ENCODE results near the gene SNRK. TPM values are rescaled to one million over a fixed set of nuclear protein-coding genes. Genes with fewer than 3 reads are reported as not detected.
A peak's percentile ranks its signal among the peaks of the same experiment; 100 is the strongest.

SNRK gene
- total RNA-seq, 1 donor from 2014 or later: 139 TPM

DNA sequence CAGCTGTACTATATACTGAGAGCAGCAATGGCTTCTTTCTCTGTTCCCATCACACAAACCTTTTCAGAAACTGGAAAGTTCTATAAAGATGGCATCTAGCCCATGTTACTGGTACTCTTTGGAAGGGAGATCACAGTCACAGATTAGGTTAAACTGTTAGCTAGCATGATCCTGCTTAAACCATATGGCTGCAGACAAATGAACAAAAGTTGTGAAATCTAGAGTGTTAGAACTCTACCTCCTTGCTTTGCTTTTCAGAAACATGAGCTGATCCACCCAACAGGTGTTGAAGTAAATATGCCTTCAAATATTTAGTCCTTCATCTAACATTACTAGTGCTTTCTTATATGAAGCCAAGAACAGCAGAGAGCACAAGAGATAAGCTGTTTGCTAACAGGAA is 102.6 kb downstream of the SNRK start:
- no peak overlapping the region for H3K4me3 Mint-ChIP-seq (ENCODE audit: unreplicated experiment)
- H3K27ac Mint-ChIP-seq (ENCODE audit: unreplicated experiment): peak overlapping the region; percentile 100
- peaks cover 23% of the 10 kb centered on the region for H3K36me3 Mint-ChIP-seq (ENCODE audit: low read depth, unreplicated experiment)
- H3K9me3 Mint-ChIP-seq (ENCODE audit: unreplicated experiment): peaks cover 5% of the 10 kb centered on the region
- no peaks in the 10 kb centered on the region for H3K27me3 Mint-ChIP-seq (ENCODE audit: unreplicated experiment)
- DNase-seq (ENCODE audit: low spot score): no peak
- TF ChIP-seq, protein P1, sequence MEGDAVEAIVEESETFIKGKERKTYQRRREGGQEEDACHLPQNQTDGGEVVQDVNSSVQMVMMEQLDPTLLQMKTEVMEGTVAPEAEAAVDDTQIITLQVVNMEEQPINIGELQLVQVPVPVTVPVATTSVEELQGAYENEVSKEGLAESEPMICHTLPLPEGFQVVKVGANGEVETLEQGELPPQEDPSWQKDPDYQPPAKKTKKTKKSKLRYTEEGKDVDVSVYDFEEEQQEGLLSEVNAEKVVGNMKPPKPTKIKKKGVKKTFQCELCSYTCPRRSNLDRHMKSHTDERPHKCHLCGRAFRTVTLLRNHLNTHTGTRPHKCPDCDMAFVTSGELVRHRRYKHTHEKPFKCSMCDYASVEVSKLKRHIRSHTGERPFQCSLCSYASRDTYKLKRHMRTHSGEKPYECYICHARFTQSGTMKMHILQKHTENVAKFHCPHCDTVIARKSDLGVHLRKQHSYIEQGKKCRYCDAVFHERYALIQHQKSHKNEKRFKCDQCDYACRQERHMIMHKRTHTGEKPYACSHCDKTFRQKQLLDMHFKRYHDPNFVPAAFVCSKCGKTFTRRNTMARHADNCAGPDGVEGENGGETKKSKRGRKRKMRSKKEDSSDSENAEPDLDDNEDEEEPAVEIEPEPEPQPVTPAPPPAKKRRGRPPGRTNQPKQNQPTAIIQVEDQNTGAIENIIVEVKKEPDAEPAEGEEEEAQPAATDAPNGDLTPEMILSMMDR (IDR thresholded peaks at IDR 0.05; ENCODE audit: unreplicated experiment): no peak
- peaks cover 85% of the 10 kb centered on the region for H3K4me1 Mint-ChIP-seq (ENCODE audit: unreplicated experiment)

DNA sequence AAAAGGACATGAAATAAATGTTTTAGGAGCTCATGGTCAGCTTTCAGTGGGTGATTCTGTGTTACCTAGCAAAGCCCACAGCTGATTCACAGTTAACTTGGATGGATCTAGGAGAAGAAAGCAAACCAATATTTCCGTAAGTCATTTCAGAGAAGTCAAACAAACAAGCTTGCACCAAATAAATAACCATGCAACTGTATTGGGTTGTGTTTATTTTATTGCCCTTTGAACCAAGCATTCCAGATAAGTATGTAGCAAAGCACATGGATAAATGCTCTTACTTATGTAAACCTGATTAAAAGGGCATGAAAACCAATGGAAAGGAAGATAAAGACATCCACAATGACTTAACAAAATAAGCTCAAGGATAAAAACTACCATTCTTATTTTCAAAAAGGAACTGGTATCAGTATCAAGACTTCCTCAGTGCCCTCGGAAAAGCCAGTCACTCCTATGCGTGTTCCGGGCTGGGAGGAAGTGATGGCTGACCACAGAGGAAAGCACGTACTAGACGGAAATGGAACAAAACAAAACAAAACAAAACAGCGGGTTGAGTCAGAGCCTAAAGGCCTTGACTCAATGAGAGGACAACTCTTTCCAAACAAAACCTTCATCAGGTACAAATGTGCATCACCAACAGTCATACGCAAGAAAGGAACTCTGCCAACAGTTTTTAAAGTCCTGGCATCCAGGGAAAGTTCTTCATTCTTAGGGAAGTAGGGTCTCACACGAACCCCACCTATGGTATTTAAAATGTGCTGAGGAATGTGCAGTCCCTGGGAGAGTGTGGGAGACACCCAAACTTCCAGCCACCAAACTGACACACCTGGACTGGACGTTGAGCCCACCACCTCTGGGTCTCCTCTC is 103.3 kb downstream of the SNRK start:
- peak; percentile 46 for DNase-seq (ENCODE audit: low spot score)
- TF ChIP-seq, protein P1 (IDR thresholded peaks at IDR 0.05; ENCODE audit: unreplicated experiment): no peak
- Mint-ChIP-seq H3K36me3 (ENCODE audit: low read depth, unreplicated experiment) (peaks cover 25% of the 10 kb centered on the region), H3K27me3 (ENCODE audit: unreplicated experiment) (no peaks in the 10 kb centered on the region), H3K9me3 (ENCODE audit: unreplicated experiment) (peaks cover 3% of the 10 kb centered on the region), H3K27ac (ENCODE audit: unreplicated experiment) (peak overlapping the region; percentile 100), H3K4me1 (ENCODE audit: unreplicated experiment) (peaks cover 92% of the 10 kb centered on the region), H3K4me3 (ENCODE audit: unreplicated experiment) (peak overlapping the region; percentile 60)

DNA sequence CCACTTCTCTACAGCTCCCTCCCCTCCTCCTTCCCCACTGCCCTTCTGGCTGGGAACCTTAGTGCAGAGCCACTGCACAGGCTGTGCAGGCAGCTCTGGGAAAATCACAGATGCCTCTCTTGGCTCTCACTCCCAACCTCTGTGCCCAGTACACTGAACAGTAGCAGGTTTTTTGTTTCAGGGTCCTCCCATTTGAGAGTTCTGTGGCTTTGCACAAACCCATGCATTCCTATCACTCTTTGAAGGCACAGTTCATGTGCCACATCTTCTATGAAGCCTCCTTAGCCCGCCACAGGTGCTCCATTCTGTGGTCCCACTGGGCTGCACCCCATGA is 103.9 kb downstream of the SNRK start:
- DNase-seq (ENCODE audit: low spot score): peak; percentile 16
- TF ChIP-seq, protein P1 (IDR thresholded peaks at IDR 0.05; ENCODE audit: unreplicated experiment): no peak
- peaks cover 4% of the 10 kb centered on the region for H3K27me3 Mint-ChIP-seq (ENCODE audit: unreplicated experiment)
- no peak overlapping the region for H3K4me3 Mint-ChIP-seq (ENCODE audit: unreplicated experiment)
- peaks cover 95% of the 10 kb centered on the region for H3K4me1 Mint-ChIP-seq (ENCODE audit: unreplicated experiment)
- H3K36me3 Mint-ChIP-seq (ENCODE audit: low read depth, unreplicated experiment): peaks cover 19% of the 10 kb centered on the region
- H3K27ac Mint-ChIP-seq (ENCODE audit: unreplicated experiment): peak overlapping the region; percentile 100
- no peaks in the 10 kb centered on the region for H3K9me3 Mint-ChIP-seq (ENCODE audit: unreplicated experiment)

DNA sequence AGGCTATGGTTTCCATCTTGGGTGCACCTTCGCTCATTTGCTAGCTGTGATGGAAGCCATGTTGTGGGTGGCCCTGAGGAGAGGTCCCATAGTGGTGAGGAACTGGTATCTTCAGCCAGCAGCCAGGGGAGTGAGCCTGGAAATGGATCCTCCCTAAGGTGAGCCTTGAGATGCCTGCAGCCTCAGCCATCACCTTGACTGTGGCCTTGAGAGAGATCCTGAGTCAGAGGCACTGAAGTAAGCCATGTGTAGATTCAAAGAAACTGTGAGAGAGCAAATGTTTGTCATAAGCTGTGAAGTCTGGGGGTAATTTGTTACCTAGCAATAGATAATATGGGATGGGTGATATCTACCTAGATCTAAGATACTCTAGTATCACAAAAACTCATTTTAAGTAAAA is 105.3 kb downstream of the SNRK start:
- H3K36me3 Mint-ChIP-seq (ENCODE audit: low read depth, unreplicated experiment): peaks cover 12% of the 10 kb centered on the region
- H3K4me1 Mint-ChIP-seq (ENCODE audit: unreplicated experiment): peaks cover 92% of the 10 kb centered on the region
- DNase-seq (ENCODE audit: low spot score): no peak
- H3K27me3 Mint-ChIP-seq (ENCODE audit: unreplicated experiment): peaks cover 4% of the 10 kb centered on the region
- H3K4me3 Mint-ChIP-seq (ENCODE audit: unreplicated experiment): no peak overlapping the region
- peak overlapping the region; percentile 89 for H3K27ac Mint-ChIP-seq (ENCODE audit: unreplicated experiment)
- H3K9me3 Mint-ChIP-seq (ENCODE audit: unreplicated experiment): no peaks in the 10 kb centered on the region
- TF ChIP-seq, protein P1 (IDR thresholded peaks at IDR 0.05; ENCODE audit: unreplicated experiment): no peak

DNA sequence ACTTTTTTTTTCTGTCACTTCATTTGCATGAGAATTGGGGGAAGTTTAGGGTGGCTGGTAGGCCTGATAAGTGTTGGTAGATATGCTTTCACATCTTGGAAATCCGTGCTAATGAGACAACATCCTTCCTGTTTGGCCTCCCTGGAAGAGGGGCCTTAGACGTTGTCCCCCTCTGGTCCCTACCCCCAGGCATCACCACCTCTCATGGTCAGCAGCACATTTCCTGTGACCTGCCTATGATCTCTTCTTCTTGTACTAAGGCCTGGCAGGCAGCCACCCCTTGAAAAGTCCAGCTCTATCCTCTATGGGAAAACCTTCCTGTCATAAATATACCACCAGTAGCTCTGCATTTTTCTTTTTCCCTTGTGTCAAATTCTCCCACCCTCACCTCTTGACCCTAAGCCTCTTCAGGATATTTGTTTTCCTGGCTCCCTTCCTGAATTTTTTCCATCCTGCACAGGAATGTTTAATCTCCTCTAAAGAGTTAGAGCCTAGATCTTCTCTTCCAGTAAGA is 107.8 kb downstream of the SNRK start:
- peak overlapping the region; percentile 97 for H3K27ac Mint-ChIP-seq (ENCODE audit: unreplicated experiment)
- TF ChIP-seq, protein P1 (IDR thresholded peaks at IDR 0.05; ENCODE audit: unreplicated experiment): no peak
- DNase-seq (ENCODE audit: low spot score): peak; percentile 61

More for the DNA sequence above, 107.8 kb downstream of the SNRK start:
- H3K4me1 Mint-ChIP-seq (ENCODE audit: unreplicated experiment): peaks cover 80% of the 10 kb centered on the region
- peaks cover 7% of the 10 kb centered on the region for H3K27me3 Mint-ChIP-seq (ENCODE audit: unreplicated experiment)
- H3K9me3 Mint-ChIP-seq (ENCODE audit: unreplicated experiment): no peaks in the 10 kb centered on the region
- peak overlapping the region; percentile 16 for H3K4me3 Mint-ChIP-seq (ENCODE audit: unreplicated experiment)
- peaks cover 12% of the 10 kb centered on the region for H3K36me3 Mint-ChIP-seq (ENCODE audit: low read depth, unreplicated experiment)

Measured in endothelial cell (in vitro differentiated cells).